Panc1 (cell line): Measurements from ENCODE around the gene C14orf132. TPM values are rescaled to one million over a fixed set of nuclear protein-coding genes. Genes with fewer than 3 reads are reported as not detected.

Experiments
- ATAC-seq: fragments of 200-7000 bp; cut with Tn5 transposase; 2 replicates; pipeline ENCODE4 v1.9.1; 2020; ENCODE audit warnings: mild to moderate bottlenecking, moderate library complexity
- BruUV-seq: library from RNA; stranded (reverse); fragments of 400-500 nt; replicated peaks from 2 replicates; lab custom pipeline; 2021; lab: Mats Ljungman, UMichigan
- CTCF ChIA-PET: fragments of 300-600 bp; sonication (Branson Sonifier 250); formaldehyde crosslinking; loops from one replicate; lab custom pipeline; 2022; ENCODE audit warnings: antibody characterized with exemption; lab: Charles Lee
- POLR2A ChIA-PET: fragments of 300-600 bp; sonication (Branson Sonifier 250); formaldehyde crosslinking; loops from one replicate; lab custom pipeline; 2022; ENCODE audit warnings: antibody characterized with exemption; lab: Charles Lee
- DNase-seq: peaks from one replicate; pipeline ENCODE4 v3.0.0-alpha.2; 2010; ENCODE audit warnings: low read depth, low spot score
- H3K27ac ChIP-seq: 2 replicates; pipeline ENCODE4 v1.5.1; 2011; ENCODE audit warnings: mild to moderate bottlenecking, low read length, inconsistent platforms
- H3K27me3 ChIP-seq: fragments of 200-500 bp; sonication (Bioruptor generic); 2 replicates; pipeline ENCODE4 v1.6.0; 2014; ENCODE audit warnings: low read length, inconsistent platforms; ENCODE audit not compliant: control insufficient read depth, insufficient read depth
- H3K36me3 ChIP-seq: fragments of 200-500 bp; sonication (Bioruptor generic); 2 replicates; pipeline ENCODE4 v1.5.1; 2014; ENCODE audit warnings: inconsistent platforms, mild to moderate bottlenecking, low read length, moderate library complexity; ENCODE audit not compliant: control insufficient read depth, insufficient read depth
- H3K4me1 ChIP-seq: 2 replicates; pipeline ENCODE4 v1.5.1; 2011; ENCODE audit warnings: inconsistent platforms, mild to moderate bottlenecking, low read length, moderate library complexity; ENCODE audit not compliant: control insufficient read depth, insufficient read depth
- H3K4me3 ChIP-seq, 2 experiments: 2 replicates each; pipeline ENCODE4 v1.5.1; 2011 to 2012; ENCODE audit warnings: low read depth in 2 of 2, low read length in 2 of 2, mild to moderate bottlenecking in 2 of 2, inconsistent platforms in 1 of 2, moderate library complexity in 1 of 2
- H3K9me3 ChIP-seq: fragments of 200-500 bp; sonication (Bioruptor generic); 2 replicates; pipeline ENCODE4 v1.5.1; 2014; ENCODE audit warnings: low read depth, mild to moderate bottlenecking, inconsistent platforms, low read length, moderate library complexity; ENCODE audit not compliant: control insufficient read depth, insufficient read depth
- POLR2AphosphoS5 ChIP-seq: IDR thresholded peaks from 2 replicates; pipeline ENCODE4 v1.6.1; 2012; ENCODE audit warnings: mild to moderate bottlenecking, low read depth, low read length, moderate library complexity
- SIN3A ChIP-seq: IDR thresholded peaks from 2 replicates; pipeline ENCODE4 v1.6.1; 2012; ENCODE audit warnings: low read depth, mild to moderate bottlenecking, low read length, moderate library complexity, borderline replicate concordance; ENCODE audit not compliant: insufficient read depth
- TCF7L2 ChIP-seq: IDR thresholded peaks from 2 replicates; pipeline ENCODE4 v1.6.1; 2011; ENCODE audit warnings: mild to moderate bottlenecking, low read depth, low read length, inconsistent platforms
- in situ Hi-C: cut with HindIII; loops from 2 replicates; pipeline ENCODE4 v1.10.0; 2016; ENCODE audit warnings: low sequenced_read_pairs, low pct_unique_long_range_greater_than_20kb
- intact Hi-C: fragments of 100-400 bp; cut with micrococcal nuclease; formaldehyde crosslinking; loops from one replicate; pipeline ENCODE4 v1.10.0; 2022; ENCODE audit not compliant: unreplicated experiment
- total RNA-seq: library from RNA; stranded (reverse); gene quantifications from one replicate; pipeline ENCODE4 v1.2.1, GENCODE V29; 2021; ENCODE audit not compliant: unreplicated experiment
- TF ChIP-seq, protein P1 (sequence below), 2 experiments: IDR thresholded peaks; 2 replicates each; pipeline ENCODE4 v1.6.1; 2011 to 2012; ENCODE audit warnings: low read depth in 2 of 2, control low read depth in 1 of 2, low read length in 1 of 2, mild to moderate bottlenecking in 1 of 2, moderate library complexity in 1 of 2; ENCODE audit not compliant: insufficient read depth in 1 of 2
- TF ChIP-seq, protein P2 (sequence below): fragments of 450-650 bp; IDR thresholded peaks from 2 replicates; pipeline ENCODE4 v1.5.1; 2017; ENCODE audit warnings: mild to moderate bottlenecking

Gene C14orf132
- total RNA-seq, 1 experiment from 2014 or later, result 23.0 TPM

DNA sequence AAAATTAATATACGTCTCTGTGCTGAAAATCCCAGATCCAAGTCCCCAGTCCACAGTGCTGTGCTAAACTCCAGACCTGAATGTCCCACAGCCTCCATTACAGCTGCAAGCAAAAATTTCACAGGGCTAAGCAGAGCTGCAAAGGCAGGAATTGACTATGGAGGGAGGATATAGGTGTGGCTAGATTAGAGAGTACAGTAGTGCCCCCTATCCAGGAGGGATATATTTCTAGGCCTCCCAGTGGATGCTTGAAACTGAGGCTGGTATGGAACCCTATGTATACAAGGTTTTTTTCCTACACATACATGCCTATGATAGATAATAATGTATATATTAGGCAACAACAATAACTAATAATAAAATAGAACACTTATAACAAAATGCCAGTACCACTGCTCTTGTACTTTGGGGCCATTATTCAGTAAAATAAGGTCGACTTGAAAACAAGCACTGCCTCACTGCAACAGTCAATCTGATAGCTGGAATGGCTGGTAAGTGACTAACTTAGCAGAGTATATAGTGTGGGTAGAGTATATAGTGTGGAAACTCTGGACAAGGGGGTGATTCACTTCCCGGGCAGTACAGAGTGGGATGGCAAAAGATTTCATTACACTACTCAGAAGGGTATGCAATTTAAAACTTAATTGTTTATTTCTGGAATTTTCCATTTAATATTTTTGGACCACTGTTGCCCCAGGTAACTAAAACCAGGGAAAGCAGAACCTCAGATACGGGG lies 82.7 kb downstream of the C14orf132 start:
- BruUV-seq, result no TSS peak
- CTCF ChIA-PET, result no interaction called here

DNA sequence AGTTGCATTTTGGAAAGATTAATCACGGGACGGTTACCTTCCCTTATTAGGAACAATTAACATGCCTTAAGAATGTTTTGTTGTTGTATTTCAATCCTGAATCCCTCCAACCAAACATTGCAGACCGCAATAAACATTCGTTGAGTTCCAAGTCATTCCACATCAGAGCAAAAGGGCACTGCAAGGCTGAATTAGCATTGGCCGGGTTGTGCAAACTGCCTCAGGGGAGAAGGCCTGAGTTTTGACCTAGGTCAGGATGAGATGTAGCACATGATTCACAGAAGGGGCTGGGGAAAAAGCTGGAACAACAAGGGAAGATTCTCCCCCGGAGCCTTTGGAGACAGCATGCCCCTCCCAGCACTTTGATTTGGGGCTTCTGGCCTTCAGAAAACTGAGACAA lies 83.3 kb downstream of the C14orf132 start:
- H3K4me1 ChIP-seq, result no peaks in the 10 kb centered on the region
- no peaks in the 10 kb centered on the region for H3K27me3 ChIP-seq
- no peaks in the 10 kb centered on the region for H3K9me3 ChIP-seq
- H3K36me3 ChIP-seq, result no peaks in the 10 kb centered on the region
- no peak overlapping the region for H3K4me3 ChIP-seq
- no TSS peak for BruUV-seq
- POLR2A ChIA-PET, result no interaction called here
- H3K27ac ChIP-seq, result no peak overlapping the region
- no peak for TF ChIP-seq TCF7L2
- TF ChIP-seq, protein P1, sequence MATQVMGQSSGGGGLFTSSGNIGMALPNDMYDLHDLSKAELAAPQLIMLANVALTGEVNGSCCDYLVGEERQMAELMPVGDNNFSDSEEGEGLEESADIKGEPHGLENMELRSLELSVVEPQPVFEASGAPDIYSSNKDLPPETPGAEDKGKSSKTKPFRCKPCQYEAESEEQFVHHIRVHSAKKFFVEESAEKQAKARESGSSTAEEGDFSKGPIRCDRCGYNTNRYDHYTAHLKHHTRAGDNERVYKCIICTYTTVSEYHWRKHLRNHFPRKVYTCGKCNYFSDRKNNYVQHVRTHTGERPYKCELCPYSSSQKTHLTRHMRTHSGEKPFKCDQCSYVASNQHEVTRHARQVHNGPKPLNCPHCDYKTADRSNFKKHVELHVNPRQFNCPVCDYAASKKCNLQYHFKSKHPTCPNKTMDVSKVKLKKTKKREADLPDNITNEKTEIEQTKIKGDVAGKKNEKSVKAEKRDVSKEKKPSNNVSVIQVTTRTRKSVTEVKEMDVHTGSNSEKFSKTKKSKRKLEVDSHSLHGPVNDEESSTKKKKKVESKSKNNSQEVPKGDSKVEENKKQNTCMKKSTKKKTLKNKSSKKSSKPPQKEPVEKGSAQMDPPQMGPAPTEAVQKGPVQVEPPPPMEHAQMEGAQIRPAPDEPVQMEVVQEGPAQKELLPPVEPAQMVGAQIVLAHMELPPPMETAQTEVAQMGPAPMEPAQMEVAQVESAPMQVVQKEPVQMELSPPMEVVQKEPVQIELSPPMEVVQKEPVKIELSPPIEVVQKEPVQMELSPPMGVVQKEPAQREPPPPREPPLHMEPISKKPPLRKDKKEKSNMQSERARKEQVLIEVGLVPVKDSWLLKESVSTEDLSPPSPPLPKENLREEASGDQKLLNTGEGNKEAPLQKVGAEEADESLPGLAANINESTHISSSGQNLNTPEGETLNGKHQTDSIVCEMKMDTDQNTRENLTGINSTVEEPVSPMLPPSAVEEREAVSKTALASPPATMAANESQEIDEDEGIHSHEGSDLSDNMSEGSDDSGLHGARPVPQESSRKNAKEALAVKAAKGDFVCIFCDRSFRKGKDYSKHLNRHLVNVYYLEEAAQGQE (IDR thresholded peaks at IDR 0.05; ENCODE audit: insufficient read depth in 1 of 2, low read depth in 2 of 2, low read length in 1 of 2), result no peak
- TF ChIP-seq, protein P2, sequence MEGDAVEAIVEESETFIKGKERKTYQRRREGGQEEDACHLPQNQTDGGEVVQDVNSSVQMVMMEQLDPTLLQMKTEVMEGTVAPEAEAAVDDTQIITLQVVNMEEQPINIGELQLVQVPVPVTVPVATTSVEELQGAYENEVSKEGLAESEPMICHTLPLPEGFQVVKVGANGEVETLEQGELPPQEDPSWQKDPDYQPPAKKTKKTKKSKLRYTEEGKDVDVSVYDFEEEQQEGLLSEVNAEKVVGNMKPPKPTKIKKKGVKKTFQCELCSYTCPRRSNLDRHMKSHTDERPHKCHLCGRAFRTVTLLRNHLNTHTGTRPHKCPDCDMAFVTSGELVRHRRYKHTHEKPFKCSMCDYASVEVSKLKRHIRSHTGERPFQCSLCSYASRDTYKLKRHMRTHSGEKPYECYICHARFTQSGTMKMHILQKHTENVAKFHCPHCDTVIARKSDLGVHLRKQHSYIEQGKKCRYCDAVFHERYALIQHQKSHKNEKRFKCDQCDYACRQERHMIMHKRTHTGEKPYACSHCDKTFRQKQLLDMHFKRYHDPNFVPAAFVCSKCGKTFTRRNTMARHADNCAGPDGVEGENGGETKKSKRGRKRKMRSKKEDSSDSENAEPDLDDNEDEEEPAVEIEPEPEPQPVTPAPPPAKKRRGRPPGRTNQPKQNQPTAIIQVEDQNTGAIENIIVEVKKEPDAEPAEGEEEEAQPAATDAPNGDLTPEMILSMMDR, result no peak
- no peak for TF ChIP-seq SIN3A
- no peak for TF ChIP-seq POLR2AphosphoS5
- no peak for DNase-seq
- ATAC-seq, result no peak
- in situ Hi-C loops (no loop called here), intact Hi-C loops (no loop called here)
- CTCF ChIA-PET, result no interaction called here

More for the DNA sequence above, 82.7 kb downstream of the C14orf132 start:
- POLR2A ChIA-PET, result no interaction called here
- DNase-seq, result no peak
- no peaks in the 10 kb centered on the region for H3K27me3 ChIP-seq
- no peaks in the 10 kb centered on the region for H3K9me3 ChIP-seq
- H3K27ac ChIP-seq, result no peak overlapping the region
- no peak overlapping the region for H3K4me3 ChIP-seq
- H3K36me3 ChIP-seq, result no peaks in the 10 kb centered on the region
- TF ChIP-seq, protein P2, result no peak
- TF ChIP-seq TCF7L2 (no peak), POLR2AphosphoS5 (no peak), SIN3A (no peak)
- TF ChIP-seq, protein P1 (IDR thresholded peaks at IDR 0.05; ENCODE audit: insufficient read depth in 1 of 2, low read depth in 2 of 2, low read length in 1 of 2), result no peak
- no peak for ATAC-seq
- H3K4me1 ChIP-seq, result no peaks in the 10 kb centered on the region
- in situ Hi-C loops, result no loop called here
- intact Hi-C loops, result no loop called here
